CD4-positive, alpha-beta T cell treated with Interleukin-17A for 4 hours (primary cell): ENCODE measurements around the gene DPF3.
A peak's percentile ranks its signal among the peaks of the same experiment; 100 is the strongest.

Experiments
- DNase-seq: peaks from one replicate; pipeline ENCODE4 v3.0.0-alpha.2; 2020; ENCODE audit warnings: mixed read lengths

The DPF3 gene

GRCh38 chr14:72904218-72904617 is 10.3 kb upstream of the DPF3 start:
- no peak for DNase-seq

DNA sequence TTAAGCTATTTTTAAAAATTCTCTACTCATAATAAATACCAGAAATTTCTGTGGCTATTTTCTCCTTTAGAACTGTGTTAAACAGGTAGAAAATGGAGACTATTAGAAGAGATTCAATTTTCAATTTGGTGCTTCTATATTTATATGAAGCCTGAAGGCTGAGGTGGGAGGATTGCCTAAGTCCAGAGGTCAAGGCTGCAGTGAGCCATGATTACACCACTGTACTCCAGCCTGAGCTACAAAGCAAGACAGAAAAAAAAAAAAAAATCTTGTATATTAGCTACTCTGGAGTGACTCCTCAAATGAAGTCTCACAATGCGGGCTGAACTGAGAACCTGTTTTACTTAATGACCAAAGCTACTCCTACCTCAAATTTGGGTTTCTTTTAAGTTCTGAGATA is 9.8 kb upstream of the DPF3 start:
- DNase-seq, result no peak

DNA sequence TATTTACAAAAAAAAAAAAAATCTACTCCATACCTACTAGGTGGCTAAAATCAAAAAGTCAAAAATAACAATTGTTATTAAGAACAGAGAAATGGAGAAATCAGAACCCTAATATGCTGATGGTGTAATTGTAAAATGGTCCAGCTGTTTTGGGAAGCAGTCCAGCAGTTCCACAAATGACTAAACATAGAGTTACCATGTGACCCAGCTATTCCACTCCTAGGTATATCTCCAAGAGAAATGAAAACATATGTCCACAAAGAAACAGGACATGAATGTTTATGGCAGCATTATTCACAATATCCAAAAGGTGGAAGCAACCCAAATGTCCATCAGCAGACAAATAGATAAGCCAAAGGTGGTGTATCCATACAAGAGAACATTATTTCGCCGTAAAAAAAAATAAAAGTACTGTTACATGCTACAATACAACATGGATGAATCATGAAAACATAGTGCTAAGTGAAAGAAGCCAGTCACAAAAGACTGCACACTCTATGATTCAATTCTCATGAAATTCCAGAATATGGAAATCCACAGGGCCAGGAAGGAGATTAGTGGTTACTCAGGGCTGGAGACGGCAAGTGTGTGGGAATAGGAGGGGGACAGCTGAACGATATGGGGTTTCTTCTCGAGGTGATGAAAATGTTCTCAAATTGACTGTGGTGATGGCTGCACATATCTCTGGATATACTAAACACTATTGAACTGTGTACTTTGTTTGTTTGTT is 9.1 kb upstream of the DPF3 start:
- DNase-seq, result no peak

DNA sequence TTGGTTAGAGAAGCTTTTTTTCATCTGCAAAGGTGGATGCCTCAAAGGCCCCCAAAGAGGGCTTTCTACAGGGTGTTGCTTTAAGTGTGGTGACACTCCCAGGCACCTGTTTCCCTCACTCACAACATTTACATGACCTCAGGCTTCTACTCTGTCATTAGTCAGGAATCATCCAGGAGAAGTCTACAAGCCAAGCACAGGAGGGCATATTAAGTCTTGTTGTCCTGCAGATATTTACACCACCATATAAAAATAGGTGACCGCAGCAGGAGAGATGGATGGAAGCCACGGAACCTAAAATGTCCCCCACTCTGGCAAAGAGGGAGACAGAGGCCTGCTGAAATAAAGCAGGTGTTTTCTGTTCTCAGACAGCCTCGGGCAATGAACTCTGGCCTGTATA is 7.5 kb upstream of the DPF3 start:
- no peak for DNase-seq

DNA sequence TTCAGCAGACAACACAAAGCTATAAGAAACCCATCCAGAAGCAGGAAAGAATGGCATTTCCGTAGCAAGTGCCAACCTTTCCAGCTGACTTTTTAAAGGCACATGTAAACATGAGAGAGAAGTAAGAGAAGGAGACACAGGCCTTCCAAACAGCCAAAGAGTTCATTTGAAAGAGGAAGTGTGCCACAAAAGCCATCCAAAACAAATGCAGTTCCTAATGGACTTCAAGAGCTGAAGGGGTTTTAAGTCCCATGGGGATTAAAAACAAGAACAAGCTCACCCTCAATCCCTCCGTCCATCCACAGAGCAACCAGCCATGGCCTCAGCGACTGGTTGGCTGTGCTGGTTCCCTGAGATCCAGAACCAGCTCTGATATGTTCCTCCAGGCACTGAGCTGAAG is 4.5 kb upstream of the DPF3 start:
- no peak for DNase-seq

GRCh38 chr14:72894623-72895378 is 900 bp upstream of the DPF3 start:
- peak; percentile 19 for DNase-seq

- DNase-seq, result no peak
These were observed 372 bp upstream of the DPF3 start for GRCh38 chr14:72894323-72894622.

GRCh38 chr14:72892879-72893635 is 844 bp downstream of the DPF3 start:
- DNase-seq, result peak; percentile 51

DNA sequence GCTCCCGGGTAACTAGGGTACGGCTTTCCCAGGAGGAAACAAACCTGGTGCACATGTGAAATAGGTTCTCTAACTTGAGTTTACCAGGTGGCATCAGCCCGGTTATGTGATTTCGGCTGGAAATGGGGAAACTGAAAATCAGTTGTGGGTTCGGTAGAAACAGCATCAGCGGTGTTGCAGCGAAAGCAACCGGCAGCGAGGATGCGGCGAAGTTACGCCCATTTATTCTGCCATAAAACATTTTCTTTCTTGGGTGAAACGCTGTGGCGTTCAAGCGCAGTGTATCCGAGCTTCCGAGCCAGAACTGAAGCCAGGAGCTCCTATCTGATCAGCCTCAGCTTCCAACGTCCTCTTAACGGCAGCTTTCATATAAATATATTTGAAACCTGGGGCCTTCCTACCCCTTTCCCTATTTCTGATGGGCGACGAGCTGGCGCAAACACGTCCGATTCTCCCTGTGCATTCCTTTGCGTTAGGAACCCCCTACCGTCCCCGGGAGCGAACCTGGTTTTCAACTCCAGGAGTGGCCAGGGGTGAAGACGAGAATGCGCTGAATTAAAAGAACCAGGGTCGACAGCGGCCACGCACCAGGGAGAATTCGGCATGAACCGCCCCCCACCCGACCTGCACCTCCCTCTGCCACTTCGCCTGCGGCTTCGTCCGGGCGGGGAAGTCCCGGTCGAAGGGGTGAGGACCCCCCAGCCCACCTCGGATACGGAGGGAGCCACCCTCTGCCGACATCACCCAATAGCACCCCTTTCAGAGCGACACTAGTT is 1.6 kb downstream of the DPF3 start:
- DNase-seq, result peak; percentile 45

GRCh38 chr14:72891666-72892102 is 2.2 kb downstream of the DPF3 start:
- DNase-seq, result no peak

DNA sequence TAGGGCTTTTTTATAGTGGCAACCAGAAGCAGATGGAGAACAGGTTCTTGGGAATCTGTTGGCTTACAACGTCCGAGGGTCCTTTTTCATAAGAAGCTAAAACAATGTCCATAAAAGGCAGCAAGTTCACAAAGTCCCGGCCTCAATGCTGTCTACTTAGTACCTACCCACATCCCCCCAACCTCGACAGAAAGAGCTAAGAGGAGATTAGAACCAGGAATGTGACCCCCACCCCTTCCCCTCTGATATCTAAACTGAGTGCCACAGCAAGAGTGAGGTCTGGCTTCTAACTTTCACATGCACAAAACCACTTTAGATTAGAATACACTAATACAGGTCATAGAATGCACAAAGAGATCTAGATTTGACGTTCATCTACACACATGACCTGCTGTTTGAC is 4.5 kb downstream of the DPF3 start:
- DNase-seq, result no peak

GRCh38 chr14:72888636-72889201 is 5.2 kb downstream of the DPF3 start:
- no peak for DNase-seq

DNA sequence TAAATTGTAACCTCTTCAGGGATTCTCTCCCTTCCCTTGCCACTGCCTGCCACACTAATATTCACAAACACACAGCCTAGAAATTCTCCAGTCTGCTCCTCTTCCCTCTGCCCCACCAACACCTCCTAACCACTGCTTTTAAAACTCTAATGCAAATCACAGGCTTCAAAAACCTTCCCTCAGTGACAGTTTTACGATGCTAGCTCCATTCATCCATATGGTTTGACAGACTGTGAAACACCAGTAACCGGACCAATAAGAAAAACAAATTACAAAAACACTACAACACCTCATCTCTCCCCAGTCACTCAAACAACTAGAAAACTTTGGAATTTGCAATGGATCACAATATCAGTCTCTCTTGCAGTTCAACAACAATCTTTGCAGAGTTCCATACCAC is 5.7 kb downstream of the DPF3 start:
- no peak for DNase-seq

DNA sequence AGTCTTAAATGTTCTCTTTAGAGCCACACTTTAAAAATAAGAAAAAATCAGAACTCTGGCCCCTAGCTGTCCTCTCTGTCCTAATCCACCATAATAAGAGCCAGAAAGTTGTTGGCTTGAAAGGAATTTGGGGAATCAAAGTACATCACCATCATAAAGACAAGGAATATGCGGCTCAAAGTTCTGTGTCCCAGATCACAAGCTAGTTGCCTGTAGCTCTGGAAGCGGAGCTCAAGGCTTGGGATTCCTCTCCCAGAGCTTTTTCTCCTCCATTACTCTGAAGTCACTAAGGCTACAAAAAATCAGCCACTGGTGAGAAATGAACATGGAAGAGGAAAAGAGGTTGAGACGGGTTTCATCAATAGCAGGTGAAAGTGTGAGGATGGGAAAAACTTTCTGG is 6.4 kb downstream of the DPF3 start:
- DNase-seq, result no peak

DNA sequence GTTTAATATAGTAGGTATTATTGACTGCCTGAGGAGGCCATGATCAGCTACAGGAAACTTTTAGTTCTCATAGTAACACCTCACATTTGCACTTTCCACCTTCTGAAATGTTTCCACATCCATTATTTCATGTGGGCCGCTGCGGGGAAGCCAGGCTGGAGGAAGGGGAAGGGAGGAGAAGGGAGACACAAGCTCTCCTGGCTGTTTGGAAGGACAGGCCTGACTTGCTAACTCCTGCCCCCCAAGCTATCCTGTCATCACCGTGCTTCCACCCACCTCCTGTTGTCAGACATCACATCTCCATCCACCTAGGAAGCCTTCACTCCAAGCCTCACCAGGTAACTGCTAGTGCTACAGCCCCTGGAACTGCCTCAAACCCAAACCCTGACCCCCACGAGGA is 9.5 kb downstream of the DPF3 start:
- DNase-seq, result no peak

GRCh38 chr14:72883961-72884360 is 9.9 kb downstream of the DPF3 start:
- no peak for DNase-seq

GRCh38 chr14:72883109-72883508 is 10.8 kb downstream of the DPF3 start:
- DNase-seq, result no peak

GRCh38 chr14:72882463-72882862 is 11.4 kb downstream of the DPF3 start:
- DNase-seq, result no peak

GRCh38 chr14:72882047-72882446 is 11.9 kb downstream of the DPF3 start:
- DNase-seq, result no peak

GRCh38 chr14:72881543-72881942 is 12.4 kb downstream of the DPF3 start:
- no peak for DNase-seq

DNA sequence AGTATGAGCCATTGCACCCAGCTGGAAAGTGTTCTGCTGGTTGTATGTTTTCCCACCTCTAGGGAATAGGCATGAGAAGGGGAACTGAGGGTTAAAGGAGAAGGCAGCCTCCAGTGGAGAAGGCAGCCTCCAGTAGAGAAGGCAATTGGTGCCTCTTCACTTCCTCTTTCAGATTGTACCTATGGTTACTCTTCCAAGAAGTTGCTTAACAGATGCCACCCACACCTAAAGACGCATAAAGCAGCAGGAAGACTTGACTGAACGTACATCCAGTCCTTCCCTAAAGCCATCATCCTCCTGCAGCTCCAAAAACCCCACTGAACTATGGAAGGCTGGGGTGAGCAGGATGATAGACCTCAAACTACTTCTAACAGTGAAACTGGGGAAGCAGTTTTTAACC is 13.1 kb downstream of the DPF3 start:
- DNase-seq, result no peak

- DNase-seq, result no peak
These were observed 13.7 kb downstream of the DPF3 start for GRCh38 chr14:72880164-72880563.

DNA sequence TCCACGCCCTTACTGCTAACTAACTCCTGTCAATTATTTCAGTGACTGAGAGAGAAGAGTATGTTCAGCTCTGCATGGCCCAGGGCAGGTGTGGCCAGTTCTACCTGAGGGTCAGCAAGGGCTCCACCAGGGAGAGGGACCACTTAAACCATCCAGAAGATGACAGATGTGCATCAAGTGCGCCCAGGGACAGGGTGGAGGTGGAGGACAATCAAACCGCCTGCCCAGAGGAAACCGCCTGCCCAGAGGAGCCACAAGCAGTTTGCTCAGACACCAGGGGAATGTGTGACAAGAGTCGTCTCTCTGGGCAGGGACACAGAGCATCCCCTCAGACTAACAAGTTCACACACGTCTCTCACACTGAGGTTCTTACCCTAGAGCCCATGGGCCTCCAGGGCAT is 14.5 kb downstream of the DPF3 start:
- no peak for DNase-seq
